Measurements from ENCODE around the gene SRRT.

Gene SRRT

GRCh38 chr7:100881136-100881535, 6.2 kb downstream of the SRRT start:
- DNase-seq (ENCODE audit: low spot score) (no peak), FAIRE-seq (no peak)

- FAIRE-seq (no peak), DNase-seq (ENCODE audit: low spot score) (no peak)
These were observed 7.3 kb downstream of the SRRT start for GRCh38 chr7:100882201-100882600.

- no peak for DNase-seq (ENCODE audit: low spot score)
- no peak for FAIRE-seq
These were observed 8.1 kb downstream of the SRRT start for GRCh38 chr7:100882785-100883526.

- DNase-seq (ENCODE audit: low spot score) (no peak), FAIRE-seq (no peak)
These were observed 10.0 kb downstream of the SRRT start for GRCh38 chr7:100884736-100885439.

- FAIRE-seq (no peak), DNase-seq (ENCODE audit: low spot score) (no peak)
These were observed 10.7 kb downstream of the SRRT start for GRCh38 chr7:100885440-100886141.

GRCh38 chr7:100886142-100886935, 11.4 kb downstream of the SRRT start:
- FAIRE-seq (no peak), DNase-seq (ENCODE audit: low spot score) (no peak)

GRCh38 chr7:100886936-100887515, 12.1 kb downstream of the SRRT start:
- DNase-seq (ENCODE audit: low spot score) (no peak), FAIRE-seq (no peak)

- FAIRE-seq = no peak
- DNase-seq (ENCODE audit: low spot score) = no peak
These were observed 12.8 kb downstream of the SRRT start for GRCh38 chr7:100887516-100888290.

- DNase-seq (ENCODE audit: low spot score) = no peak
- no peak for FAIRE-seq
These were observed 13.5 kb downstream of the SRRT start for GRCh38 chr7:100888291-100888987.

- DNase-seq (ENCODE audit: low spot score) (no peak), FAIRE-seq (no peak)
These were observed 14.3 kb downstream of the SRRT start, which contains the start of gene UFSP1 for GRCh38 chr7:100888988-100889750. Gene UFSP1 (minus strand): TSS chr7:100889715. CDS start chr7:100889271, 444 bp downstream.

GRCh38 chr7:100890653-100891567, 16.0 kb downstream of the SRRT start:
- DNase-seq (ENCODE audit: low spot score) (no peak), FAIRE-seq (no peak)

GRCh38 chr7:100891568-100892247, 16.8 kb downstream of the SRRT start:
- DNase-seq (ENCODE audit: low spot score) (peak; percentile 72), FAIRE-seq (peak; percentile 83)

- no peak for FAIRE-seq
- no peak for DNase-seq (ENCODE audit: low spot score)
These were observed 17.7 kb downstream of the SRRT start for GRCh38 chr7:100892364-100893317.

- DNase-seq (ENCODE audit: low spot score) (no peak), FAIRE-seq (no peak)
These were observed 18.5 kb downstream of the SRRT start for GRCh38 chr7:100893318-100893895.

- FAIRE-seq (no peak), DNase-seq (ENCODE audit: low spot score) (no peak)
These were observed 19.2 kb downstream of the SRRT start for GRCh38 chr7:100893910-100894721.

All from RCC 7860 (cell line).